GM21423 (cell line): Measurements from ENCODE around the gene ING1.
"Not testable (repeated sequence)": the region's sequence is repeated elsewhere in the genome, so short reads cannot be mapped to it uniquely, and the experiment has no call there.

ENCODE experiments used
- ATAC-seq: cut with Tn5 transposase; IDR thresholded peaks from one replicate; pipeline ENCODE4 v1.9.1; 2021; ENCODE audit warnings: mild to moderate bottlenecking, moderate library complexity; ENCODE audit not compliant: unreplicated experiment

Gene ING1

DNA sequence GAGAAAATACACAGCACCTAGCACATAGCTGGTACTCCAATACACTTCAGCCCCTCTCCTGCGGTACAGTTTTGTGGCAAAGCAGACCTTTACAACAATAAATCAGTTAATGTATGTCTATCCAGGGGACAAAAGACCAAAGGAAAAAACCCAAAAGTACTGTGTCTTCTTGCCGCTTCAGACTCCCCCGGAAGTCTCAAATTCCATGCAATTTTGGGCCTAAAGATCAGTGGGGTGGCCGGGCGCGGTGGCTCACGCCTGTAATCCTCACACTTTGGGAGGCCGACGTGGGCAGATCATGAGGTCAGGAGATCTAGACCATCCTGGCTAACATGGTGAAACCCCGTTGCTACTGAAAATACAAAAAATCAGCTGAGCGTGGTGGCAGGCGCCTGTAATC, 23.8 kb upstream of the ING1 start:
- no peak for ATAC-seq

DNA sequence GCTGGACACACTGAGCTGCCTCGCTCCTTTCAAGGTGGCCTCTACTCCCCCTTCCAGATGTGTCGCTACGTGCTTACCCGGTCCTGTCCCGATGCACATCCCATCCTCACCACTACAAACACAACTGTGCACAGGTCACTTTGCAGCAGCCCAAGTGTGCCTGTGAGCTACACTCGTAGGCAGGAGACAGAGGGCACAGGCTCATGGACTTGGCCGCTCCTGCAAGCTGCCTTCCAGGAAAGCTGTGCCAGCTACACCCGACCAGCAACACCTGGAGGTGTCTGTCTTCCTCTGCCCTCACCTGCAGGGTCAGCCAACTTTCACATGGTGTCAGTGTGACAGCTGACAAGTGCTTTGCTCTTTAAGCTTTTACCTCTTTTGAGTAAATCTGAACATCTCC, 23.0 kb upstream of the ING1 start:
- no peak for ATAC-seq

DNA sequence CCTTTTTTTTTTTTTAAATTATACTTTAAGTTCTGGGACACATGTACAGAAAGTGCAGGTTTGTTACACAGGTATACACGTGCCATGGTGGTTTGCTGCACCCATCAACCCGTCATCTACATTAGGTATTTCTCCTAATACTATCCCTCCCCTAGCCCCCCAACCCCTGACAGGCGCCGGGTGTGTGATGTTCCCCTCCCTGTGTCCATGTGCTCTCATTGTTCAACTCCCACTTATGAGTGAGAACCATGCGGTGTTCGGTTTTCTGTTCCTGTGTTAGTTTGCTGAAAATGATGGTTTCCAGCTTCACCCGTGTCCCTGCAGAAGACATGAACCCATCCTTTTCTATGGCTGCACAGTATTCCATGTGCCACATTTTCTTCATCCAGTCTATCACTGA, 17.7 kb upstream of the ING1 start:
- ATAC-seq, result not testable (repeated sequence)

- ATAC-seq, result no peak
These were observed 16.7 kb upstream of the ING1 start for GRCh38 chr13:110696776-110697175.

DNA sequence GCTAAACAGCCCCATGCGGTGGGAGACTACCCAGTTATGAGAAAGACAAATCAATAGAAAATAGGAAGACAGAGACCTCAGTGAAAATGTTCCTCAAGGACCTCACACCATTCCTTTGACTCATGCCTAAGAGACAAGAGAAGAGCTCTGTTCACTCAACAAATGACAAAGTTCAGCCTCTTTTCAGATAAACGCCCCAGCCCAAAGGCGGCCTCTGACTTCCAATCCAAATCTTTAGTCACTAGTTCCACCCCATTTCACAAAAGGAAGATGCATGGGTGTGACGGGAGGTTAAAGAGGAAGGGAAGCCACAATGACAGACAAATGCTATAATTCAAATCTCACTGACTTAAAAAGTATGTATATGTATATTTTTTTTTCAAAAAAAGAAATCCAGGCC, 15.7 kb upstream of the ING1 start:
- ATAC-seq, result no peak

GRCh38 chr13:110698689-110699088, 14.8 kb upstream of the ING1 start:
- peak; percentile 85 for ATAC-seq

DNA sequence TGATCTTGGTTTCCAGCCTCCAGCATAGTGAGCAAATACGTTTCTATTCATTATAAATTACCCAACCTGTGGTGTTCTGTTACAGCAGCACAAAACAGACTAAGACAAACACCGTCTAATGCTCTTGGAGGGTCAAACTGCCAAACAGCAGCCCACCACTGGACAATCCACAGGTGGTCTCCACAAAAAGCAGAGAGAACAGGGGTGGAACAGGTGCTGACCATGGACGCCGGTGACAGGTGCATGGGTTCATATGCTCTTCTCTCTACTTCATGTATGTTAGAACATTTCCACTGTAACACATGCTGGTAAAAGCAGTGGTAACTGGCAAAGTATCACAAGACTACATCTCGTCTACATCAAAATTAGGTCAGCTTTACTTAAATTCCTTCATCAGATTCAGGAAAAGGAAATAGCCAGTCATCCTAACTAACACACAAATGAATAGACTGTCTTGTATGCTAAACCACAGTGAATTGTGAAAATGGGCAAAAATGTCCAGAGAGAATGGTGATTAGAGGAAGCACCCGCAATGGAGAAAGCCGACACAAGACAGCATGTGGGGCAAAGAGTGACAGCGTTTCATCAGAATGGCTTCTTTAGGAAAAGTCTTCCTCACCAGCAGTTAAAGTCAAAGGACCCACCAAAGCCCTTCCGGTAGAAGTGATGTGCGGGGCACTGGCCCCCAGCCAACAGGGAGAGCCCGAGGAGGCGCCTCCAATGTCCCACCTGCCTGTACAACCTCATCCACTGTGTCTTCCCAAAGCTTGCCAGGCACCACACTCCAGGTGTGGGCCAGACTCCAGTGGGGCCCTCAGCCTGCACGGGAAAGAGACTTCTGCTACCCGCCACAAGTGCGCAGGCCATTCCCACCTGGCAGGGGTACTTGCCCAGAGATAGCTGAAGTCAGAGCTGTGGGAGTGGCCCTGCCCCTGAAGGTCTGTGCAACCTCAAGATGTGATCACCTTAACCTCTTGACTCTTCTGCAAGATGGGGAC, 14.1 kb upstream of the ING1 start:
- ATAC-seq, result no peak

DNA sequence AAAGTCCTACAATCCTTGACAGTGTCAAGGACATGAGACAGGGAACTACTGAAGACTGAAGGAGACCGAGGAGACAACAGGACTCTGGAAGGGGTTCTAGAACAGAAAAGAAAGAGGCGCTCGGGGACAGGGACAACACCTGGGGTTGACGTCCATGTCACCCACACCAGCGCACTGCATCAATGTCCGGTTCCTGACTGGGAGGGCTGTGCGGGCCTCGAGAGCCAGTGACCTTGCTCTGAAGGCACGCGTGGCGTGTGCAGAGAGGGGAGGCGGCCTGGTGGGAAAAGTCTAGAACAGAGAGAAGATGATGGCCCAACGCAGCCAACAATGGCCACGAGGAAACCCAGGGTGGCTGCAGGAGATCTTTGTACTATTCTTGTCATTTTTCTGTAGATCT, 13.3 kb upstream of the ING1 start:
- no peak for ATAC-seq

GRCh38 chr13:110700641-110701040, 12.9 kb upstream of the ING1 start:
- no peak for ATAC-seq

- not testable (repeated sequence) for ATAC-seq
These were observed 12.4 kb upstream of the ING1 start for GRCh38 chr13:110701061-110701460.

GRCh38 chr13:110702089-110702488, 11.4 kb upstream of the ING1 start:
- no peak for ATAC-seq

- no peak for ATAC-seq
These were observed 10.6 kb upstream of the ING1 start for GRCh38 chr13:110702591-110703526.

DNA sequence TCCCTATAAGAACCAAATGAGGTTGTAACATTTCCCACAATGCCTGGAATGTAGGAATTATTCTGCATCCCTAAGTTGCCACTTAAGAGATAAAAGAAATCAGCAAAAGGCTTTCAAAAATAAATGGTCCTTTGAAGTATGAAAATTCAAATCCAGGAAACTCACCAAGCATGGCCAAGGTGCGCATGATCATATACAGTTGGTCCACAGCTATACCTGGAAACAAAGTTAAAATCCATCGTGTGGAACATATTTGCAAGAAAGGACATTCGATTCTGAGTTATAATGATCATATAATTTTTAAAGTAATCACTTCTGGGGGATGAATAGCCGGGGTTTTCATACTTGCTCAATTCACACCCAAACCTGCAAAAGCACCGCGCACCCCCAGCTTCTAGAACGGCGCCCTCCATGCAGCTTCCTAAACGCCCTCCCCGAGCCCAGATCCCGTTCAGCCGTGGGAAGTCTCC, 8.1 kb upstream of the ING1 start:
- no peak for ATAC-seq

GRCh38 chr13:110705826-110706569, 7.5 kb upstream of the ING1 start, which contains the start of gene CARS2:
TSS of gene CARS2 (minus strand) at chr13:110706116. CDS start at chr13:110706093, 23 bp downstream.
- peak; percentile 97 for ATAC-seq

- ATAC-seq, result no peak
These were observed 6.7 kb upstream of the ING1 start for GRCh38 chr13:110706570-110707372.

DNA sequence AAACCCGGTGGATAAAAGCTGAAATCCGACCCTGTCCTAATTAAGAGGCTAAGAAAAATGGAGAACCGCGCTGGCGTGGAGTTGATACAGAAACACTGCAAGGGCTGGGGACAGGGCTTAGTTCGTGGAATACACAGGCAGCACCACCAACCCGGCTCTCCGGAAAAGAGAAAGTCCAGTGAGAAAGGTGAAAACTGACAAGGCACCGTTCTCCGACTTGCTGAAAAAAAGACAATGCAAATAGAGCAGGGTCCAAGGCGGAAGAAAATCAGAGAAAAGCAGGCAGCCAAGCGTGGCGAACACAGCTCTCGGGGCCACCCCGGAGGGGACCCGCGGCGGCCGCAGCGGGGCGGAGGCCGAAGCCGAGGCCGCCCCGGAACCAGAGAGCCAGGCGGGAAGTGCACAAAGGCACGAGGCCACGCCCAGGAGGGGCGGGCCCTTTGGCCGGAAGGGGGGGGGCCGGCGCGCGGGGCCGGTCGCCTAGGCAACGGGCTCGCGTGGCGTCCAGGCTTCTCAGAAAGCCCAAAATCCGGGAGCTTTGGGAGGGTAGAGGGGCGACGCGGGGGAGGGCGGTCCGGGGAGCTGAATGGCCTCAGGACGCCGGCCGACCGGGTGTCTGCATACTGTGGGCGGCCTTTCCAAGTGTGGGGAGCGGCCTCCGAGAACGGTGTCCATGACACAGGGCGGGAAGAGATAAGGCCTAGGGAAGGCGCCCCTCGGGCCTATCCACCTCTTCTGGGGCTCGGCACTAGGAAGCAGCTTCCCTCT, 1.2 kb upstream of the ING1 start:
- peak; percentile 29 for ATAC-seq

DNA sequence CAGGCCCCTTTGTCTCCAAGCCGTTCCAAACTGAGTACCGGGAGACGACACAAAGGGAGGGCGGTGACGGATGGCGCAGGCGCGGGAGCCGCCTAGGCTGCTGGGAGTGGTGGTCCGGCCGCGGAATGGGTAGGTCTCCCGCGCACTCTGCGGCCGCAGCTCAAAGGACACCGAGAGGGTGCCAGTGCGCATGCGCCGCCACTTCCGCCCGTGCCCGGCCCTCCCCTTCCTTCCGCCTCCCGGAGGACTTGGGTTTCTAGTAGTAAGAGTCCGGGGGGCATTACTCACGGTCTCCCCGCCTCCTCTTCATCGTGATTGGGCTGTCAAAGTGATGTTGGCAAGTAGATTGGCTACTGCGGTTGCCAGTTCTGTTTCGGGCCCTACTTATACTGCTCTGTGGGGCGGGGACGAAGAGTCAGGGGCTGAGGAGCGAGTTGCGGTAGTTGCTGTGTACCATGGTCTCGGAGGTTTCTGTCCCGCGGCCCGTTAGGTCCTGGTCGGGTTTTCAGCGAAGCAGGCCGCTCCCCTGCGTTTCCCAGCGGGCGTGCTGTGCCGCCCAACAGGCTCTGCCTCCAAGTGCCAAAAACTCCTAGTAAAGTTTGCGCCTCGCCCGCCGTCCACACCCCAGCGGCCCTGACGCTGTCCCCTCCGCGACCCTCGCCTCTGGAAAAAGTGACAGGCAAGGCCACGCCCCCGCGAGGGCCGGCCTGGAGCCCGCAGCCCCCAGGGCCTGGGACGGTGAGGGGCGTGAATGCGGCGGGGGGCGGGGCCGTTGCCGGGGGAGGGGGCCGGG, 455 bp upstream of the ING1 start:
- ATAC-seq, result peak; percentile 47
